ENCODE results near the gene C4B.
"Not testable (repeated sequence)": the region's sequence is repeated elsewhere in the genome, so short reads cannot be mapped to it uniquely, and the experiment has no call there.

Gene C4B

GRCh38 chr6:31981744-31982143 lies 32.9 kb upstream of the C4B start, which contains the start of gene C4A:
C4A (plus strand) TSS chr6:31982057; CDS start chr6:31982108, 51 bp downstream.
- not testable (repeated sequence) for DNase-seq (ENCODE audit: low read depth)

- DNase-seq (ENCODE audit: low read depth), result not testable (repeated sequence)
Observed at GRCh38 chr6:31989363-31989762, 25.2 kb upstream of the C4B start.

GRCh38 chr6:31994421-31994820 lies 20.2 kb upstream of the C4B start:
- DNase-seq (ENCODE audit: low read depth), result not testable (repeated sequence)

- not testable (repeated sequence) for DNase-seq (ENCODE audit: low read depth)
Observed at GRCh38 chr6:31996385-31996784, 18.2 kb upstream of the C4B start.

GRCh38 chr6:32002546-32003268 lies 11.9 kb upstream of the C4B start:
- DNase-seq (ENCODE audit: low read depth), result not testable (repeated sequence)

GRCh38 chr6:32003301-32003700 lies 11.3 kb upstream of the C4B start:
- DNase-seq (ENCODE audit: low read depth), result not testable (repeated sequence)

- DNase-seq (ENCODE audit: low read depth), result not testable (repeated sequence)
Observed at GRCh38 chr6:32004393-32004792, 10.2 kb upstream of the C4B start.

- not testable (repeated sequence) for DNase-seq (ENCODE audit: low read depth)
Observed at GRCh38 chr6:32004864-32005537, 9.6 kb upstream of the C4B start.

- not testable (repeated sequence) for DNase-seq (ENCODE audit: low read depth)
Observed at GRCh38 chr6:32005538-32005880, 9.1 kb upstream of the C4B start.

GRCh38 chr6:32005991-32006529 lies 8.5 kb upstream of the C4B start:
- DNase-seq (ENCODE audit: low read depth), result not testable (repeated sequence)

GRCh38 chr6:32007086-32007485 lies 7.5 kb upstream of the C4B start:
- DNase-seq (ENCODE audit: low read depth), result not testable (repeated sequence)

GRCh38 chr6:32008037-32008436 lies 6.6 kb upstream of the C4B start:
- not testable (repeated sequence) for DNase-seq (ENCODE audit: low read depth)

- DNase-seq (ENCODE audit: low read depth), result not testable (repeated sequence)
Observed at GRCh38 chr6:32008616-32009015, 6.0 kb upstream of the C4B start.

- DNase-seq (ENCODE audit: low read depth), result not testable (repeated sequence)
Observed at GRCh38 chr6:32009537-32009936, 5.1 kb upstream of the C4B start.

- DNase-seq (ENCODE audit: low read depth), result not testable (repeated sequence)
Observed at GRCh38 chr6:32010856-32011530, 3.6 kb upstream of the C4B start.

- DNase-seq (ENCODE audit: low read depth), result not testable (repeated sequence)
Observed at GRCh38 chr6:32012941-32013617, 1.5 kb upstream of the C4B start.

GRCh38 chr6:32013738-32014137 lies 857 bp upstream of the C4B start:
- DNase-seq (ENCODE audit: low read depth), result not testable (repeated sequence)

GRCh38 chr6:32022100-32022499 lies 7.5 kb downstream of the C4B start:
- not testable (repeated sequence) for DNase-seq (ENCODE audit: low read depth)

GRCh38 chr6:32028631-32029030 lies 14.0 kb downstream of the C4B start:
- DNase-seq (ENCODE audit: low read depth), result not testable (repeated sequence)

GRCh38 chr6:32029553-32029952 lies 15.0 kb downstream of the C4B start:
- DNase-seq (ENCODE audit: low read depth), result not testable (repeated sequence)

GRCh38 chr6:32035283-32036013 lies 20.9 kb downstream of the C4B start:
- not testable (repeated sequence) for DNase-seq (ENCODE audit: low read depth)
